PC-9 (cell line): ENCODE data around the gene C9.

Experiments used
- EZH2 ChIP-seq: fragments of 200-600 bp; sonication (generic); IDR thresholded peaks from 2 replicates; pipeline ENCODE4 v1.8.0; 2017; ENCODE audit warnings: antibody characterized with exemption, low read depth
- TF ChIP-seq, protein P1 (sequence below): fragments of 200-600 bp; sonication (generic); conservative IDR thresholded peaks from 2 replicates; pipeline ENCODE4 v1.6.1; 2017; ENCODE audit warnings: mixed run types, antibody characterized with exemption, mild to moderate bottlenecking, moderate library complexity

DNA sequence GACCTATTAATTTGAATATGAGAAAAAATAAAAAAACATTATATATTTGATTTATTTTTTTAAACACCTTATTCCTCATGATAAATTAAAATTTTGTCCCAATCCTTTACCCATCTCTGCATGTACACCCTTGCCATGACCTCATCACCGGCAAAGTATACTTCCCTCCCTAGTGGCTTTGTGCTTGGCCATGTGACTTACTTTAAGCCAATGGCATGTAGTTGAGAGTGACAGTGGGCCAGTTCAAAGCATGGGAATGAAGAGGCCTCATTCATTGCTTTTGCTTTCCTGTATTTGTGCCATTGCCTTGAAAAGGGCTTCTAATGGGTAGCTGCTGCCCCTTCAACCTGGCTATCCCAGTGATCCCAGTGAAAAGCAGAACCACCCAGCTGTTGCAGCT is 31.2 kb downstream of the C9 start:
- TF ChIP-seq, protein P1, sequence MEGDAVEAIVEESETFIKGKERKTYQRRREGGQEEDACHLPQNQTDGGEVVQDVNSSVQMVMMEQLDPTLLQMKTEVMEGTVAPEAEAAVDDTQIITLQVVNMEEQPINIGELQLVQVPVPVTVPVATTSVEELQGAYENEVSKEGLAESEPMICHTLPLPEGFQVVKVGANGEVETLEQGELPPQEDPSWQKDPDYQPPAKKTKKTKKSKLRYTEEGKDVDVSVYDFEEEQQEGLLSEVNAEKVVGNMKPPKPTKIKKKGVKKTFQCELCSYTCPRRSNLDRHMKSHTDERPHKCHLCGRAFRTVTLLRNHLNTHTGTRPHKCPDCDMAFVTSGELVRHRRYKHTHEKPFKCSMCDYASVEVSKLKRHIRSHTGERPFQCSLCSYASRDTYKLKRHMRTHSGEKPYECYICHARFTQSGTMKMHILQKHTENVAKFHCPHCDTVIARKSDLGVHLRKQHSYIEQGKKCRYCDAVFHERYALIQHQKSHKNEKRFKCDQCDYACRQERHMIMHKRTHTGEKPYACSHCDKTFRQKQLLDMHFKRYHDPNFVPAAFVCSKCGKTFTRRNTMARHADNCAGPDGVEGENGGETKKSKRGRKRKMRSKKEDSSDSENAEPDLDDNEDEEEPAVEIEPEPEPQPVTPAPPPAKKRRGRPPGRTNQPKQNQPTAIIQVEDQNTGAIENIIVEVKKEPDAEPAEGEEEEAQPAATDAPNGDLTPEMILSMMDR, result no peak
- TF ChIP-seq EZH2, result no peak
